Skeletal muscle tissue (tissue), 4 donors: ENCODE results near the gene SLC5A6. TPM values are rescaled to one million over a fixed set of nuclear protein-coding genes. Genes with fewer than 3 reads are reported as not detected.
A peak's percentile ranks its signal among the peaks of the same experiment; 100 is the strongest.

Experiments
- H3K27ac ChIP-seq: one replicate; pipeline ENCODE4 v1.7.0; 2013; ENCODE audit warnings: mild to moderate bottlenecking, low read depth, low read length, inconsistent platforms
- H3K27me3 ChIP-seq, 3 donors: one replicate each; pipeline ENCODE4 v1.7.0; 2013; ENCODE audit warnings: low read length in 3 of 3; ENCODE audit not compliant: control insufficient read depth in 3 of 3, insufficient read depth in 3 of 3
- H3K36me3 ChIP-seq, 3 donors: one replicate each; pipeline ENCODE4 v1.7.0; 2013; ENCODE audit warnings: low read length in 3 of 3; ENCODE audit not compliant: control insufficient read depth in 3 of 3, insufficient read depth in 3 of 3
- H3K4me1 ChIP-seq, 3 donors: one replicate each; pipeline ENCODE4 v1.7.0; 2013; ENCODE audit warnings: low read length in 3 of 3, mild to moderate bottlenecking in 3 of 3; ENCODE audit not compliant: control insufficient read depth in 3 of 3, insufficient read depth in 3 of 3
- H3K4me3 ChIP-seq, 3 donors: one replicate each; pipeline ENCODE4 v1.7.0; 2013; ENCODE audit warnings: low read length in 3 of 3
- H3K9ac ChIP-seq, 3 donors: one replicate each; pipeline ENCODE4 v1.7.0; 2013; ENCODE audit warnings: low read length in 3 of 3, mild to moderate bottlenecking in 3 of 3, moderate library complexity in 2 of 3, low read depth in 1 of 3
- H3K9me3 ChIP-seq, 3 donors: one replicate each; pipeline ENCODE4 v1.7.0; 2013; ENCODE audit warnings: low read length in 3 of 3; ENCODE audit not compliant: control insufficient read depth in 3 of 3
- total RNA-seq: library from RNA; depleted of rRNA; stranded (reverse); fragments of >200 nt; gene quantifications from one replicate; pipeline ENCODE4 v1.2.3, GENCODE V29; 2014
- donor health status: Osteomylitis.

The SLC5A6 gene
- total RNA-seq, 1 donor from 2014 or later, result 7.8 TPM

DNA sequence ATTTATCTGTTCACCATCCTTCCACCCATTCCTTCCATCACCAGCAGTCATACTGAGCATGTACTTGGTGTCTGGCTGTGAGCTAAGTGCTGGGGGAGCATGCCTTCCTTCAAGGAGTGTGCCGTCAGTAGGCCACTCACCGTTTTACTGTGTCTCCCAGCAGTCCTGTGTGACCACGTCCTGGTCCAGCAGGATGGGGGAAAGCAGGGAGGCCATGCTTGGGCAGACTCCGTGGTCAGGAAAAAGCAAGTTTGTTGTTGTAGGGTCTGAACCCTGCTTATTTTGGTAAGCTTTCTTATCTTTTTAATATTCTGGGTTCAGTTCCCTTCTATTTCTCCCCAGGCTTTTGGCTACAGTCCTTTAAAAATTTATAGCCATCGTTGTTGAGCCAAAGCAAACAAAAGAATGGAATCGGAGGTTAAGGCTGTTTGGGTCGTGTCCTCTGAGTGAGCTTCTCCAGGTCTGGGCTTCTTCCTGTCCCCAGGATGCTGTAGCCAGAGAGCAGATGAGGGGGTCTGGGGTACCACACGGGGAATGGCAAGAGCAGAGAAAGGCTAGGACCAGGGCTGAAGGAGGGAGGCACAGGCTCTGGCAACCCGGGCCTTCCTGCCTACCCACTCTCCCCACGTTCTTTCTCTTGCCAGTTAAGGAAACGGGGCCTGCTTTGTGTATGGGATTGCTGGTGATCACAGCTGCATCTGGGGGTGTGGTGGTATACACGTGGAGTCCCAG is 37.3 kb upstream of the SLC5A6 start:
- Histone ChIP-seq H3K36me3 (peaks cover 2% of the 10 kb centered on the region in 3 donors), H3K27ac (no peak overlapping the region), H3K4me1 (peaks cover 0 to 7% (median 3%) of the 10 kb centered on the region in 3 donors), H3K9me3 (no peaks in the 10 kb centered on the region), H3K4me3 (no peak overlapping the region), H3K9ac (no peak overlapping the region), H3K27me3 (peaks cover 0 to 25% (median 5%) of the 10 kb centered on the region in 3 donors)

DNA sequence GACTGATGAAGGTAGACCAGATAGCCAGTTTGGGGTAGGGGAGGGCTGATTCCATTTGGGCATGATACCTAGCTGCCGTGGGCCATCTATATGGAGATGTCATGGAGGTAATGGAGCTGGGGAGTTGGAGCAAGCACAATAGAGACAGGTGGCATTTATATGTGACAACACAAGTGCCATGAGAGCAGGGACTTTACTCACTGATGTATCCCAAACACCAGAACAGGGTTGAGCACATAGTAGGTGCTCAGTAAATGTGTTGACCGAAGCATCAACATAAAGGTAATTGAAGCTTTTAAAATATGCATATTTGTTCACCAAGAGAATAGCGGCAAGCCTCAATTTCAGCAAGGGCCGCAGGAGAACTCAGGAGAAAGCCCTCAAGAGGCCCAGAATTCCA is 35.8 kb upstream of the SLC5A6 start:
- Histone ChIP-seq H3K9me3 (no peaks in the 10 kb centered on the region), H3K27me3 (peaks cover 0 to 15% (median 5%) of the 10 kb centered on the region in 3 donors), H3K4me3 (no peak overlapping the region), H3K27ac (no peak overlapping the region), H3K9ac (no peak overlapping the region), H3K4me1 (peaks cover 0 to 7% (median 3%) of the 10 kb centered on the region in 3 donors), H3K36me3 (peaks cover 16 to 17% (median 16%) of the 10 kb centered on the region in 3 donors)

DNA sequence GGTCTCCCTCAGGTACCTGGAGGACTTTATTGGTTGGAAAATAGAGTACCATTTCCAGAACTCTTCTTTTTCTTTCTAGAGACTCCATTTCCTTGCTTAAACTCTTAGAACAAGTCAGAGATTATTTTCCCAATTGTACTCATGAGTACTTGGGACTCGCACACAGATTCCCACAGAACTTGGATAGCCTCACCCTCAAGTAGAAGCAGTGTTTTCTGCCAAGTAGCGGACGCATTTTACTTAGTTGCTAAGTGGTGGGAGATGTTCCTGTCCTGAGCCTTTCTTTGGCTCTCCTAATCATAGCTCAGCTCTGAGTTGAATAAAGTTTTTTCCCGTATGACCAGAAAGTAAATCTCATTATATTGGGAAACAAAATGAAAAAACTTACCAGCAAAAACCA is 33.6 kb upstream of the SLC5A6 start:
- Histone ChIP-seq H3K4me3 (no peak overlapping the region), H3K9ac (peak overlapping the region in 1 of 3 donors; percentile 40), H3K4me1 (peaks cover 0 to 7% (median 3%) of the 10 kb centered on the region in 3 donors), H3K27ac (no peak overlapping the region), H3K27me3 (peaks cover 0 to 7% (median 0%) of the 10 kb centered on the region in 3 donors), H3K9me3 (no peaks in the 10 kb centered on the region), H3K36me3 (peaks cover 39% of the 10 kb centered on the region in 3 donors)

- Histone ChIP-seq H3K4me1 (peaks cover 0 to 3% (median 0%) of the 10 kb centered on the region in 3 donors), H3K36me3 (peaks cover 43 to 44% (median 44%) of the 10 kb centered on the region in 3 donors), H3K27me3 (peaks cover 0 to 3% (median 0%) of the 10 kb centered on the region in 3 donors), H3K27ac (no peak overlapping the region), H3K4me3 (no peak overlapping the region), H3K9ac (no peak overlapping the region), H3K9me3 (no peaks in the 10 kb centered on the region)
Measured at GRCh38 chr2:27245116-27245515, 33.0 kb upstream of the SLC5A6 start.

DNA sequence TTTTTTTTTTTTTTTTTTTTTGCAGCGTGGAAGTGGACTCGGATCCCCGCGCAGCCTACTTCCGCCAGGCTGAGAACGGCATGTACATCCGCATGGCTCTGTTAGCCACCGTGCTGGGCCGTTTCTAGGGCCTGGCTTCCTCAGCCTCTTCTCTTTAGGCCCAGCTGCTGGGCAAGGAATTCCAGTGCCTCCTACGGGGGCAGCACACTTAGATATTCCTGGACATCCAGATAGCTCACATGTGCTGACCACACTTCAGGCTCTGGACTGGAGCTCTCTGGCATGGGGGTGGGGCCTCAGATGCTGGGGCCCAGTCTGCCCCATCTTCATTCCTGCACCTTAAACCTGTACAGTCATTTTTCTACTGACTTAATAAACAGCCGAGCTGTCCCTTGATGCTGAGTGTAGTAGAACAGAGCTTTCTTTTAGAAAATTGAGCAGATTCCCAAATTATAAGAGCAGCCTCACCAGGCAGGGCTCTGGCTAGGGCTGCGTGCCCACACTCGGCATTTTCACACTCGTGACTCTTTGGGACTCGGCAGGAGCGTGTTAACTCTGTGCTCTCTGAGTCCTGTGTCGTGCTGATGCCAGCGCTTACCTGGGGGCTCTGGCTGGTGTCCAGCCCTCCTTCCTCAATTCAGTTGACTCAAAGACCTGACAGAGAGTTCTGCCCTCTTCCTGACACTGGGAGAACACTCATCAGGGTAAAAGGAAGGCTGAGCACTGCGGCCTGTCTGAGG is 31.5 kb upstream of the SLC5A6 start:
- Histone ChIP-seq H3K4me3 (no peak overlapping the region), H3K27ac (no peak overlapping the region), H3K4me1 (no peaks in the 10 kb centered on the region), H3K9ac (no peak overlapping the region), H3K27me3 (no peaks in the 10 kb centered on the region), H3K9me3 (no peaks in the 10 kb centered on the region), H3K36me3 (peaks cover 55 to 57% (median 56%) of the 10 kb centered on the region in 3 donors)

DNA sequence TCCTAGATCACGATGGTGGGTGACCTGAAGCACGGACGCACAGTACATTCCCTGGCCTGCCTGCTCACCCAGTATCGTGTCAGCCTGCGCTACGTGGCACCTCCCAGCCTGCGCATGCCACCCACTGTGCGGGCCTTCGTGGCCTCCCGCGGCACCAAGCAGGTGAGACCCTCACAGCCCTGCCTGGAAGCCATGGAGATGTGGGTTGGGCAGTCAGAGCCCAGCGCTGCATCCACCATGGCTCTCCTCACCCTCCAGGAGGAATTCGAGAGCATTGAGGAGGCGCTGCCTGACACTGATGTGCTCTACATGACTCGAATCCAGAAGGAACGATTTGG is 30.5 kb upstream of the SLC5A6 start:
- H3K27ac ChIP-seq, result no peak overlapping the region
- H3K9me3 ChIP-seq, result no peaks in the 10 kb centered on the region
- no peak overlapping the region for H3K9ac ChIP-seq
- H3K4me3 ChIP-seq, result no peak overlapping the region
- H3K27me3 ChIP-seq, result no peaks in the 10 kb centered on the region
- no peaks in the 10 kb centered on the region for H3K4me1 ChIP-seq
- H3K36me3 ChIP-seq, result peaks cover 65 to 67% (median 66%) of the 10 kb centered on the region in 3 donors

DNA sequence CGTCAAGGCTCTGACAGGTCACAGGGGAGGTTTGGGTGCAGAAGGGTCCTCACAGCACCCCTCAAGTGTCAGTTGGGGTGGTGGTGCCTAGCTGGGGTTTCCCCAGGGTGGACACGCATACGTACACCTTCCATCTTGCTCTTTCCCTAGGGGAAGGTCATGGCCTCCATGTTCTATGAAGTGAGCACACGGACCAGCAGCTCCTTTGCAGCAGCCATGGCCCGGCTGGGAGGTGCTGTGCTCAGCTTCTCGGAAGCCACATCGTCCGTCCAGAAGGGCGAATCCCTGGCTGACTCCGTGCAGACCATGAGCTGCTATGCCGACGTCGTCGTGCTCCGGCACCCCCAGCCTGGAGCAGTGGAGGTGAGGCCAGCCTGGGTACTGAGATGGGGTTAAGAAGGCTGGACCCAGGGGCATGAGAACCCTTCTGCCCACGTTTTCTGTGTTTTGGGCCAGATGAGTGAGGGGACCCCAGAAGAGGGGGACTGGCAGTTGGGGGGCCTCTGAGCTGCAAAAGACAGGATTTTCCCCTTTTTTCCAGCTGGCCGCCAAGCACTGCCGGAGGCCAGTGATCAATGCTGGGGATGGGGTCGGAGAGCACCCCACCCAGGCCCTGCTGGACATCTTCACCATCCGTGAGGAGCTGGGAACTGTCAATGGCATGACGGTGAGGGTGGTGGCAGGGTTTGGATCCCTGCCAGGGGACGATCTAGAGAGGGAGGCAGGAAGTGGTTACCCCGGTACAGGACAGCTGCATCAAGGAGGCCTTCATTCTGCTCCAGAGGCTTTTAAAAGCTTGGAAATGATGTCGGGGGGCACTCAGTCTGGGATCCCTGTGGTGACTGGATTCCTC is 29.9 kb upstream of the SLC5A6 start:
- H3K9ac ChIP-seq, result no peak overlapping the region
- H3K4me3 ChIP-seq, result no peak overlapping the region
- no peak overlapping the region for H3K27ac ChIP-seq
- no peaks in the 10 kb centered on the region for H3K9me3 ChIP-seq
- H3K4me1 ChIP-seq, result no peaks in the 10 kb centered on the region
- H3K36me3 ChIP-seq, result peaks cover 70 to 72% (median 71%) of the 10 kb centered on the region in 3 donors
- no peaks in the 10 kb centered on the region for H3K27me3 ChIP-seq

DNA sequence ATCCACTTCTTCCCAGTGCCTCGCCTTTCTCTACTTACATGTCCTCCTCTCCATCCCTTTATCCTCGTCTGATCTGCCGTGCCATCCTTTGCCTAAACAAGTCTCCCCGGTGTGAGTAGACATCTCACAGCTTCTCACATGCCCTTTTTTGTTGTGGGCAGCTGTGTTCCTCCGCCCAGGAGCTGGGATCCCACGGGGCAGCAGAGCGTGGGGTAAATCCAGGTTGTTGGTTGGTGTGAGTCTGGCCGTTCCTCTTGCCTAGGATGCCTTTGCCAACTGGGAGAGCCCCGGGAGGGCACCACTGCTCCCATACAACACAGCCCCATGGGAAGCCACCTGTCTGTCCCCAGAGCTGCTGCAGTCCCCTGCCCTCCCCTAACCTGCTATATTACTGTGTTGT is 28.3 kb upstream of the SLC5A6 start:
- Histone ChIP-seq H3K4me3 (no peak overlapping the region), H3K27me3 (no peaks in the 10 kb centered on the region), H3K36me3 (peaks cover 85 to 86% (median 85%) of the 10 kb centered on the region in 3 donors), H3K9me3 (no peaks in the 10 kb centered on the region), H3K27ac (no peak overlapping the region), H3K9ac (no peak overlapping the region), H3K4me1 (no peaks in the 10 kb centered on the region)

DNA sequence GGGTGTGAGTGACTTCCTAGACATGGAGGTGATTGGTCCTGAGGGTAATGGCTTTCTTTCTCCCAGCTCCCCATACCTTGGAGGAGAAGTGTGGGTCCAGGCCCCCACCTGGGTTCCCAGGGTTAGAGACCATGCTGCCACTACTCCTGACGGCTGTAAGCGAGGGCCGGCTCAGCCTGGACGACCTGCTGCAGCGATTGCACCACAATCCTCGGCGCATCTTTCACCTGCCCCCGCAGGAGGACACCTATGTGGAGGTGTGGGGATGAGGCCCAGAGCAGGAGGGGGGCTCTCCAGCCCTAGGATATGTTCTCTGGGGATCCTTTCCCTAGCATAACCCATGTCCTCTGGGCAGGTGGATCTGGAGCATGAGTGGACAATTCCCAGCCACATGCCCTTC is 26.9 kb upstream of the SLC5A6 start:
- Histone ChIP-seq H3K9me3 (no peaks in the 10 kb centered on the region), H3K4me3 (no peak overlapping the region), H3K27me3 (no peaks in the 10 kb centered on the region), H3K27ac (no peak overlapping the region), H3K4me1 (no peaks in the 10 kb centered on the region), H3K9ac (no peak overlapping the region), H3K36me3 (peaks cover 94 to 95% (median 94%) of the 10 kb centered on the region in 3 donors)
